GM19467 (cell line): Measurements from ENCODE around the gene MAP4K1.
A peak's percentile ranks its signal among the peaks of the same experiment; 100 is the strongest.
"Not testable (repeated sequence)": the region's sequence is repeated elsewhere in the genome, so short reads cannot be mapped to it uniquely, and the experiment has no call there.

Experiments
- ATAC-seq: cut with Tn5 transposase; IDR thresholded peaks from one replicate; pipeline ENCODE4 v1.9.1; 2021; ENCODE audit warnings: mild to moderate bottlenecking, moderate library complexity; ENCODE audit not compliant: unreplicated experiment

MAP4K1 gene

GRCh38 chr19:38653028-38653571 is 35.3 kb upstream of the MAP4K1 start:
- no peak for ATAC-seq

GRCh38 chr19:38650911-38651584 is 33.3 kb upstream of the MAP4K1 start:
- ATAC-seq: no peak

DNA sequence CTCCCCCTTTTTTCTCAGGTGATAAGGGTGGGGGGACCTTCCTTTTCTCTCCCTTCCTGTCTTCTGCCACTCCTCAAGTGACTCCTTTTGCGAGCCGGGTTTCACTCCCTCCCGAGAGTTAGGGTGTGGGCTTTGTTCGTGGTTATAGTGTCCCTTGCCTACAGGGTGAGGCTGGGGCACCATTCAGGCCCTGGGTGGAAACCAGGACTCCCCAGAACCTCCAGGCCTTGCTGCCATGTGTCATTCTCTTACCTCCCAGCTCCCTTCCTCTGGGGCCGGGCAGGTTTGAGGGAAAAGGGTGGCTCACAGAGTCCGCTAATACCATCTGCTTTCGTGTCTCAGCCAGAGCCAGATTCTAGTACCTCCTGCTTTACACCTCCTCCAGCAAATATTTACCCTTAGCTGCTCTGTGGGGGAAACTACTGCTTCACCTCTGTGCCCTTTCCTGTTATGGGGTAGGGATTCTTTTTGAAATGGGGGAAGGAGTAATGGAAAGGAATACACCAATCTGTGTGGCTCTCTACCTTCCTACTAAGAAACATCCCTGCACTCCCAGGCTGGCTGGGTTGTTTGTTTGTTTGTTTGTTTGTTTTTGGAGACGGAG is 32.5 kb upstream of the MAP4K1 start:
- no peak for ATAC-seq

GRCh38 chr19:38649305-38650171 is 31.8 kb upstream of the MAP4K1 start:
- ATAC-seq: no peak

- no peak for ATAC-seq
Measured at GRCh38 chr19:38648769-38649304, 31.1 kb upstream of the MAP4K1 start.

- ATAC-seq: no peak
Measured at GRCh38 chr19:38647966-38648768, 30.4 kb upstream of the MAP4K1 start.

DNA sequence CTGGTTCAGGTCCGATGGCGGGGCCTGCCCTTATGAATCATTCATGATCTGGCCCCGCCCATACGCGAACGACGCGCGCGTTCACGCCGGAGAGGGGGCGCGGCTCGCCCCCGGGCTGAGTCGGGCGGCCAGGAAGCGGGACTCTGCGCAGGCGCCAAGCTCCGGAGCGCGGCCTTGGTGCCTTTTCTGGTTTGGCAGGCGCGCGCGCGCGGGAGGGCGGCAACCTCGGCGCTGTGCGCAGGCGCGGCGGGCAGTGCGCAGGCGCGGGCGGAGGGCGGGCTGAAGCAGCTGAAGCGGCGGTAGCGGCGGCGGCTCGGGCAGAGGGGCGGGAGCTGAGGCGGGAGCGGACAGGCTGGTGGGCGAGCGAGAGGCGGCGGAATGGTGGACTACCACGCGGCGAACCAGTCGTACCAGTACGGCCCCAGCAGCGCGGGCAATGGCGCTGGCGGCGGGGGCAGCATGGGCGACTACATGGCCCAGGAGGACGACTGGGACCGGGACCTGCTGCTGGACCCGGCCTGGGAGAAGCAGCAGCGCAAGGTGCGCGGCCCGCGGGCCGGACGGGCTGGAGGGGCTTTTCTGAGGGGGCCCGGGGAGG is 29.7 kb upstream of the MAP4K1 start, which contains the start of gene ACTN4:
Gene ACTN4 (plus strand): TSS at position 282 of the 598 bp plus-strand sequence. CDS start 97 bp downstream, at position 379.
- peak; percentile 87 for ATAC-seq

- ATAC-seq: no peak
Measured at GRCh38 chr19:38644719-38645118, 27.0 kb upstream of the MAP4K1 start.

DNA sequence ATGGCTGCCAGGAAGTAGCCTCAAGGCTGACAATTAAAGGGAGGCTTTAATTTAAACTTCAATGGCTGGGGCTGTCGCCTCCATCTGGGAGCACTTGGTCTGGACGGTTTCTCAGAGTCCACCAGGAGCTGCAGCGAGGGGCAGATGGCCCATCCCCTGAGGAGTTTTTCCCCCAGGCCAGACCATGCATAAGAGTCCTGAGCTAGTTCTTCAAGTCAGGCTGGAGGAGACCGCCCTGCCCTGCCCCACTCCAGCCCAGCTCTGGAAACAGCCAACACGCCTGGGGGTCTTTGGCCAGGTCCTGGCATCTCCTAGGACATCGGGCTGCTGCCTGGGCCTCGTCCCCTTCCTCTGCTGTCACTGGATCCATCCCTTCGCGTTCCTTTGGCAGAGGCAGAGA is 24.4 kb upstream of the MAP4K1 start:
- no peak for ATAC-seq

DNA sequence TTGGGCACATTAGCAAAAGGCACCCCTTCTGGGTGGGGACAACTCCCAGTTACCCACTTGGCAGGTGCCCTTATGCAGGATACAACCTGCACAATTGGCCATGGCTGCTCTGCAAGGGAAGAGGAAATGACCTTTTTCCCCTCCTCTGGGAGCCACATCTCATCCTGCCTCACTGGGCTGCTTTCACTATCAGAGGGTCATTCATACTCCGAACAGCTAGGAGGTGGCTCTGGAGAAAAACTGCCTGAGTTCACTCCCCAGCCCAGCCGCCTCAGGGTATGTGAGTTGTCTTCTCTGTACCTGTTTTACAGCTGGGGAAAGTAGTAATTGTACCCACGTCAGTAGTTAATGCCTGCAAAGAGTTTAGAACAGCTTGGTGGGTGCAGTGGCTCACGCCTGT is 22.6 kb upstream of the MAP4K1 start:
- ATAC-seq: no peak

- no peak for ATAC-seq
Measured at GRCh38 chr19:38639679-38640078, 21.9 kb upstream of the MAP4K1 start.

GRCh38 chr19:38638461-38638860 is 20.7 kb upstream of the MAP4K1 start:
- no peak for ATAC-seq

DNA sequence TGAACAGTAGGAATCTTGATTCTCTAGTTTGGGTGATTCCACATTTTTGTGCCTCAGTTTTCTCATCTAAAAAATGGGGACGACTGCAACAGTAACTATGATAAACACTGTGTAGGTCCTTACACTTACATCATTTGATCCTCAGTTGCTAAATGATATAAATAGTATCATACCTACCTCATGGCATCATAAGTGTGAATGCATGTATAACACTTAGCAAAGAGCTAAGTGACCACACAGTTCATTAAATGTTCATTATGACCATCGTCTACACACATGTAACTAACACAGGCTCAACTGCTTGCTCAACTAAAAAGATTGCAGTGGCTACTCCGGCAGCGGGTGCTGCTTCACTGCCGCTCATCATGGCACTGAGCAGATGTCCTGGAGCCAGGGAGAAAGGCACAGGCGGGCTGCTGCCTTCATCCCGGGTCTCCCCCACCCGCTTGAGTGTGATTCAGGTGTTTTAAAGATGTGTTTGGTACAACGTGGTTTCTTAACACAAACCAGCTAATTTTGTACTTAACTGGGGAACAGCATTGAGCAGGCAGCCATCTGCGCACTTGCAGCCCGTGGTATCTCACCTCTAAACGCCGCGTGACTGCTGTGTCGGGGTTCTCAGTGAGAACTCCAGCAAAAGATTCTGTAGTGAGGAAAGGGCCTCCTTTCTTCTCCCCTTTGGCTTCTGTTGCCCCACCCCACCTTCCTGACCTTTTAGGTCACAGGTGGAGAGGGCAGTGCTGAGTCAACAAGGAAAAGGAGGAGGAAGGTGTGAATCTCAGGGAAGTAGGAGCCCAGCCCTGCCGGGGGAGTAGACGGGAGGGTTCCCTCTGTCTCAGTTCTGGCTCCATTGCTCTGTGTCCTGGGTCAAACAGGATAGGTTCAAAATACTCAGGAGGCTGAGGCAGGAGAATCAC is 18.0 kb upstream of the MAP4K1 start:
- no peak for ATAC-seq

GRCh38 chr19:38634757-38635482 is 17.2 kb upstream of the MAP4K1 start:
- no peak for ATAC-seq

- ATAC-seq: no peak
Measured at GRCh38 chr19:38632476-38633213, 14.9 kb upstream of the MAP4K1 start.

GRCh38 chr19:38631811-38632475 is 14.2 kb upstream of the MAP4K1 start:
- ATAC-seq: not testable (repeated sequence)

GRCh38 chr19:38631301-38631700 is 13.5 kb upstream of the MAP4K1 start:
- not testable (repeated sequence) for ATAC-seq
